Lower lobe of right lung (tissue), 2 donors: Measurements from ENCODE around the gene NOL4L. TPM values are rescaled to one million over a fixed set of nuclear protein-coding genes. Genes with fewer than 3 reads are reported as not detected.

Experiments used
- ATAC-seq, 2 donors: fragments of 200-7000 bp; cut with Tn5 transposase; one replicate each; pipeline ENCODE4 v1.9.1; 2020 to 2022; ENCODE audit warnings: mild to moderate bottlenecking in 2 of 2, moderate library complexity in 2 of 2
- DNase-seq: peaks from one replicate; pipeline ENCODE4 v3.0.0-alpha.2; 2020
- H3K27ac ChIP-seq: fragments of 200-600 bp; one replicate; pipeline ENCODE4 v1.8.0; 2022
- H3K27me3 ChIP-seq: fragments of 200-600 bp; one replicate; pipeline ENCODE4 v1.8.0; 2022; ENCODE audit warnings: low read depth
- H3K36me3 ChIP-seq: fragments of 200-600 bp; one replicate; pipeline ENCODE4 v1.8.0; 2022; ENCODE audit warnings: mild to moderate bottlenecking
- H3K4me1 ChIP-seq: fragments of 200-600 bp; one replicate; pipeline ENCODE4 v1.8.0; 2022
- H3K4me3 ChIP-seq: fragments of 200-600 bp; one replicate; pipeline ENCODE4 v1.8.0; 2022; ENCODE audit warnings: mild to moderate bottlenecking
- H3K9me3 ChIP-seq: fragments of 200-600 bp; one replicate; pipeline ENCODE4 v1.8.0; 2022
- CTCF ChIP-seq: fragments of 200-600 bp; IDR thresholded peaks from one replicate; pipeline ENCODE4 v1.8.0; 2022; ENCODE audit warnings: antibody characterized with exemption, mild to moderate bottlenecking
- intact Hi-C: fragments of 100-400 bp; cut with DNase I; formaldehyde crosslinking; loops from one replicate; pipeline ENCODE4 v1.11.0; 2022
- total RNA-seq: library from RNA; stranded (reverse); fragmentation: NEBNext Ultra II Directional; extraction: Animal tissue kit (Norgen Biotek cat#: 25700); gene quantifications from one replicate; pipeline ENCODE4 v1.2.1, GENCODE V29; 2021
- donor health status: DM: no; HTN: yes; CAD: no; lungs with severe emphysema.

NOL4L gene
- total RNA-seq, 1 donor from 2014 or later, result 14.3 TPM

- Histone ChIP-seq H3K4me1 (peaks cover 14% of the 10 kb centered on the region), H3K27ac (no peak overlapping the region), H3K36me3 (no peaks in the 10 kb centered on the region), H3K4me3 (no peak overlapping the region), H3K27me3 (no peaks in the 10 kb centered on the region), H3K9me3 (no peaks in the 10 kb centered on the region)
- intact Hi-C loops, result no loop called here
- no peak for DNase-seq
- TF ChIP-seq CTCF, result no peak
- ATAC-seq, result no peak
Measured at GRCh38 chr20:32501709-32502108, 83.4 kb downstream of the NOL4L start.

DNA sequence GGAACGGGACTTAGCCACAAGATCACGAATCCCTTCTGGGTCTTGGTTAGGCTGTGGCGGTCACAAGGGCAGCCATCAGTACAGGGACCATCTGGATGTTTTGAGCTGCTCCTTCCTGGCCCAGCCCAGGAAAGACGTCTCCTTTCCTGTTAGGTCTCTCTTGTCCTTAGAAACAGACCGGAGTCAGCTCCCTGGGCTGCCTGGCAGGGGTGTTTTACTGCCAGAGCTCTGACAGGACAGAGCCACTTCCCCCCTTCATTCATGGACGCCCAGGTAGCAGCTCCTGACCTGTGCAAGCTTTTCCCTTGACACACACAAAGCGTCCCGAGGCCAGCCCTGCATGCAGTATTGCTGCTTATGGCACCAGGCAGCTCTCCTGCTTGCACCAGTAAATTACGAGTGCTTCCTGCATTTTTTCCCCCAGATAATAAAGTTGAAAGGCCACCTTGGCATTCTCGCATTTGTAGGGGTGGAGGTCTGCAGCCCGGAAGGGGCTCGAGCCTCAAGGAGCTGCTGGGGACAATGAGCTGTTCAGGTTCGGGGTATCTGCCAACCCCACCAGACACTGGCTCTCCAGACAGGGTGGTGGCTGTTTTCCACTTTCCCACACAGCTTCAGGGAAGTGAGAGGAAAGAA lies 87.4 kb downstream of the NOL4L start:
- TF ChIP-seq CTCF, result no peak
- DNase-seq (no peak), ATAC-seq (peak; percentile 36 to 59)
- peaks cover 14% of the 10 kb centered on the region for H3K4me1 ChIP-seq
- H3K27me3 ChIP-seq, result no peaks in the 10 kb centered on the region
- no peak overlapping the region for H3K4me3 ChIP-seq
- intact Hi-C loops, result no loop called here
- H3K36me3 ChIP-seq, result no peaks in the 10 kb centered on the region
- peak overlapping the region; percentile 79 for H3K27ac ChIP-seq
- no peaks in the 10 kb centered on the region for H3K9me3 ChIP-seq

- no peaks in the 10 kb centered on the region for H3K9me3 ChIP-seq
- H3K27me3 ChIP-seq, result no peaks in the 10 kb centered on the region
- ATAC-seq (no peak), DNase-seq (no peak)
- no peak overlapping the region for H3K4me3 ChIP-seq
- H3K27ac ChIP-seq, result peak overlapping the region; percentile 79
- no peaks in the 10 kb centered on the region for H3K36me3 ChIP-seq
- peaks cover 14% of the 10 kb centered on the region for H3K4me1 ChIP-seq
- intact Hi-C loops, result no loop called here
- TF ChIP-seq CTCF, result no peak
Measured at GRCh38 chr20:32496811-32497533, 88.2 kb downstream of the NOL4L start.

- peaks cover 14% of the 10 kb centered on the region for H3K4me1 ChIP-seq
- no peaks in the 10 kb centered on the region for H3K36me3 ChIP-seq
- H3K4me3 ChIP-seq, result no peak overlapping the region
- no peaks in the 10 kb centered on the region for H3K27me3 ChIP-seq
- intact Hi-C loops, result no loop called here
- no peak for TF ChIP-seq CTCF
- H3K9me3 ChIP-seq, result no peaks in the 10 kb centered on the region
- ATAC-seq (no peak), DNase-seq (no peak)
- no peak overlapping the region for H3K27ac ChIP-seq
Measured at GRCh38 chr20:32495949-32496348, 89.2 kb downstream of the NOL4L start.

DNA sequence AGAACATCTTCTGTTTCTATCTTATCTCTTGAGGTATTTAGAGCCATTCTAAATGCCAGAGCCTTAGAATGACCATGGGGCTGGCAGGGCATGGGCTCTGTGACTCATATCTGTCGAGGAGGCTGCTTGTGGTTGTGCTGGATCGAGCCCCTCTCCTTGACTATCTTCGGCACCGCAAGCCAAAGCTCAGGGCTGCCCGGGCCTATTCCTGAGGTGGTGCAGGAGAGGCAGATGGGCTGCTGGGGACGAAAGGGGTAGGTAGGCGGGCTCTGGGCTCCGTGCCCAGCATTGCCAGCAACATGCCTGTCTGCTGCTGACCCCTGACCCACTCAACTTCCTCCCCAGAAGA lies 89.9 kb downstream of the NOL4L start:
- H3K27me3 ChIP-seq, result no peaks in the 10 kb centered on the region
- no peak overlapping the region for H3K27ac ChIP-seq
- ATAC-seq (no peak), DNase-seq (no peak)
- no peak for TF ChIP-seq CTCF
- no peaks in the 10 kb centered on the region for H3K9me3 ChIP-seq
- intact Hi-C loops, result no loop called here
- H3K4me3 ChIP-seq, result no peak overlapping the region
- H3K36me3 ChIP-seq, result no peaks in the 10 kb centered on the region
- H3K4me1 ChIP-seq, result peaks cover 14% of the 10 kb centered on the region
